Middle frontal gyrus (tissue), 1 donor: ENCODE results near the gene NAXD.
"Not testable (repeated sequence)": the region's sequence is repeated elsewhere in the genome, so short reads cannot be mapped to it uniquely, and the experiment has no call there.

ENCODE experiments used
- DNase-seq: peaks from one replicate; pipeline ENCODE4 v3.0.0-alpha.2; 2015; ENCODE audit warnings: low spot score; ENCODE audit errors: extremely low spot score

NAXD gene

DNA sequence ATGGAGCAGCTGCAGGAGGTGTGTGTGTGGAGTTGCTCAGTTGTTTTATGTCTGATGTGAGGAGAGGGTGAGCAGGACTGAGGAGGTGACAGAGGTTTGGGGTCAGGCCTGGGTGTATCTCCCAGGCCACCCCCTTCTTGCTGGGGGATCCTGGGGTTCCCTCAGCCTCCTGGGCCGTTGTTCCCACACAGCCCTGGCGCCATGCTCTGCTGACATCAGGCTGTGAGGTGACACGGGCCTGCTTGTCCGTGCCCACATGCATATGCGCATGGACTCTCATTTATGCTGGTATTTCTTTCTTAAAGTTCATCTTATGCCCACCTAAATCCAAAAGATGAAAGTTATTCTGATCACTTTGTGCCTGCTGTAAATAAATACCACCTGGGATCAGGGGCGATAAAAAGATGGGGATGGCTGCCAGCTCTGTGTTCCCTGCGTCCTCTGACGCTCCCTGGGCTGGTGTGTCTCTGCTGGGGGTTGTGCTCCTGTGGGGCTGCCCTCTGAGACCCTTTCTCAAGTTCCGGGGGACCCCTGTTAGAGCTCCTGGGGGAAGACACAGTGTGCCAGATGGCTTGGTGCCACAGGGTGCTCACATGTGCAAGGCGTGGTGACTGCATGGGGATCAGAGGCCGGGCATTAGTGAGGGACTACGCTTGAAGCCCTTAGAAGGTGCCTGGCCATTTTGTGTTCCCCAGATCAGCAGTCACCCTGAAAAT lies 12.6 kb downstream of the NAXD start:
- no peak for DNase-seq

DNA sequence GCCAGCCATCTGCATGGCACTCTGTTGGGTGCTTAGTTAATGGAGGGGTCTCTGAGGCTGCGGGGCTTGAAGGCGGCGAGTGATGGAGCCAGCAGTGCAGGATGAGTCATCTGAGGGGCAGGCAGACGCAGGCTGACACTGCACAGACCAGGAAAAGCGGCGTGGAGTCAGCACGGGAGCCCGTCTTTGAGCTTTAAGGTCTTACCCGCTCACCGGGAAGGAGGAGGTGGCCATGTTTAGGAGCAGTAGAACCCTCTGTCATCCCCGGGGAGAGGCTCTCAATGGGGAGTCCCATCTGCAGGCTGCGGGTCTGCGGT lies 13.1 kb downstream of the NAXD start:
- no peak for DNase-seq

DNA sequence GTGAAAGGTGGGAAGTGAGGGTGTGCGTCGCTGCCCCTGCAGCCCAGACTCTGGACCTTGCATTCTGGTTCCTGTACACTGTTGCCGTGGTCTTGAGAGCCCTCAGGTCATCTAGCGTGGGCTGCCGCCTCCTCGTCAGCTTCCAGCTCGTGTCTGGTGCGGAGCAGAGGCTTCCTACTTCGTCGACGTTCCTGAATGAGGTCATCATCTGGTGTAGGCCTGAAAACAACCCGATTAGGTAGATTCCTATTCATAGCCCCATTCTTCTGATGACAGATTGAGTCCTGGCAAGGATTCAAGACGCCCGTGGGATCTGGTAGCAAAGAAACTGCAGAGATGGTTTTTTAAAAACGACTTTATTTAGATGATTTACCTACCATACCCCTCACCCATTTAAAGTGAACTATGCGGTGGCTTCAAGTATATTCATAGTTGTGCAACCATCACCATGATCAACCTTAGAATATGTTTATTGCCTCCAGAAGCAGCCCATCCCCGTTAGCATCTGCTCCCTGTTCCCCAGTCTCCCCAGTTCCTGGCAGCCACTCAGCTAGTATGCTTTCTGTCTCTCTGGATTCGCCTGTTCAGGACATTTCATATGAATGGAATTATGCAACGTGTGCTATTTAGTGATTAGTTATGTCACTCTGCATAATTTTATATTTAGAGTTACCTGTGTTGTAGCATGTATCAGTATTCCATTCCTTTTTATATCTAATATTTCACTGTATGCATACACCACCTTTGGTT lies 13.8 kb downstream of the NAXD start:
- no peak for DNase-seq

DNA sequence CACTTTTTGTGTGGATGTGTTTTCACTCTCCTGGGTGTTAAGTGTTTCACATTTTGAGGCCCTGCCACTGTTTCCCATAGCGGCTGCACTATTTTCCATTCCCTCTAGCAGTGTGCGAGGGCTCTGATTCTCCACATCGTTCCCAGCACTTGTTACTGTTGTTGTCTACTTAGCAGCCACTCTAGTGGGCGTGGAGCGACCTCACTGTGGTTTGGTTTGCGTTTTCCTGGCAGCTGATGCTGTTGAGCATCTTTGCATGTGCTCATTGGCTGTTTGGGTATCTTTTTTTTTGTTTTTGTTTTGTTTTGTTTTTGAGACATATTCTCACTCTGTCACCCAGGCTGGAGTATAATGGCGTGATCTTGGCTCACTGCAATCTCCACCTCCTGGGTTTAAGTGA lies 14.4 kb downstream of the NAXD start:
- no peak for DNase-seq

DNA sequence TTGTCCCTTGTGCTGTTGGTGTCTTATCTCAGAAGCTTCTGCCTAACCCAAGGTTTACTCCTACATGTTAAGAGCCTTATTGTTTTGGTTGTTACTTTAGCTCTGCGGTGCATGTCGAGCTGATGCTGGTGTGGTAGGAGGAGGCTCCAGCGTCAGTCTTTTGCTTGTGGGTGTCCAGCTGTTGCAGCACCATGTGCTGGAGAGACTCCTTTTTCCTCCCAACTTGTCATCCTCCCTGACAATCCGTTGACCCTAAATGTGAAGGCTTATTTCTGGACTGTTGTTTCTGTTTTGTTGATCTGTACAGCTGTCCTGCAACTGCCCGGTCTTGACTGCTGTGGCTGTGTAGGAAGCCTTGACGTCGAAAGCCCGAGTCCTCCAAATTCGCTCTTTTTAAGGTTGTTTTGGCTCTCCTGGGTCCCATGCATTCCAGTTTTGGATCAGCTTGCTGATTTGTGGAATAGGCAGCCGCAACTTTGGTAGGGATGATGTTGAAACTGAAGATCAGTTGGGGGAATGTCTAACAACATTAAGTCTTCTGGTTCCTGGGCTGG lies 15.3 kb downstream of the NAXD start:
- no peak for DNase-seq

DNA sequence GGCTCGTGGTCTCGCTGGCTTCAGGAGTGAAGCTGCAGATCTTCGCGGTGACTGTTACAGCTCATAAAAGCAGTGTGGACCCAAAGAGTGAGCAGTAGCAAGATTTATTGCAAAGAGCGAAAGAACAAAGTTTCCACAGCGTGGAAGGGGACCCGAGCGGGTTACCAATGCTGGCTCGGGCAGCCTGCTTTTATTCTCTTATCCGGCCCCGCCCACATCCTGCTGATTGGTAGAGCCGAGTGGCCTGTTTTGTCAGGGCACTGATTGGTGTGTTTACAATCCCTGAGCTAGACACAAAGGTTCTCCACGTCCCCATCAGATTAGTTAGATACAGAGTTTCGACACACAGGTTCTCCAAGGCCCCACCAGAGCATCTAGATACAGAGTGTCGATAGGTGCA lies 16.9 kb downstream of the NAXD start:
- not testable (repeated sequence) for DNase-seq

DNA sequence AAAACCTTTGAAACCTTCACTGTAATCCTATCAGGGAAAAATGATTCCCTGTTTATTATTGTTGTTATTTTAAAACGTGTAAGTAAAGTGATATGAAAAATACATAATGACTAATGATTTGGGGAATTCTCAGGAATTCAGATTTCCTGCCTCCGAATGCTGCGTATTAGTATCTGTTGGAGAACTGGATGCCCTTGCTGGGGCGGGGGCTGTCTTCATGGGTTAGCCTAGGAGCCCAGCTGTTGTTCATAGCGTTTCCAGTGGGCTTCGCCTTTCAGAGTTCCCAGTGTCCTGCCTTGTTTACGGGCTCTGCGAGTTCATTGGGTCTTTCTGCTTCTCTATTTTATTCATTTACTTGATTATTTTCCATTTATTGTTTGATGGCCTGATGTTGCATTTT lies 18.4 kb downstream of the NAXD start:
- no peak for DNase-seq

DNA sequence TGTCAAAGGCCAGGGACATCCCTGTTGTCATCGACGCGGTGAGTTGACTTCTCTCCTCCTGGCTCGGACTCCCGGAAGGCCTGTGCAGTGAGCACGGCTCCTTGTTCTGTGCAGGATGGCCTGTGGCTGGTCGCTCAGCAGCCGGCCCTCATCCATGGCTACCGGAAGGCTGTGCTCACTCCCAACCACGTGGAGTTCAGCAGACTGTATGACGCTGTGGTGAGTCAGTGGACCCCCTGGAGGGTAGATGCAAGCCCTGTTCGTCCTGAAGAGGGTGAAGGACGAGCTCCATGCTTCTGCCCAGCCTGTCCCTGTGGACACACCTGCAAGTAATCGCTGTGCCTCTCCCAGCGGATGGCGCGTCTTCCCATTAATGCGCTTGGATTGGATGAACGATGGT lies 19.2 kb downstream of the NAXD start:
- no peak for DNase-seq

DNA sequence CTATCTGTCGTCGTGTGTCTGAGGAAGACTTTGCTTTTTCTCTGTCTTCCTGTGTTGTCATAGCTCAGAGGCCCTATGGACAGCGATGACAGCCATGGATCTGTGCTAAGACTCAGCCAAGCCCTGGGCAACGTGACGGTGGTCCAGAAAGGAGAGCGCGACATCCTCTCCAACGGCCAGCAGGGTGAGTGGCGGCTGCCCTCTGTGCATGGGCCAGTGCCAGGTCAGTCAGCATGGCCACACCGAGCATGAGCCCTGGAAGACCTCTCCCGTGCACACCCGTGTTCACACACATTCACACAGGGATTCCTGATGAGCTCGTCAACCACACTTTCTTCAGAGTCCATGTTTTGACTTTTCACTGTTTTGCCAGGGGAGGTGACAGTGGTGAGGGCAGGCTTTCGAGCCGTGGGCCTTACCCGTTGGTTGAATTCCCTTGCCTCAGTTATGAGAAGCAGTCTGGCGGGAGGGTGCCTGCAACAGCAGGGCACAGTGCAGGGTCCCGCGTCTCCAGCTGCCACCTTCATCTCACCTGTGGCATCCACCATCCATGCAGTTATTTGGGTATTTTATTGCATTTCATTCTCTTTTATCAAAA lies 20.2 kb downstream of the NAXD start:
- no peak for DNase-seq

DNA sequence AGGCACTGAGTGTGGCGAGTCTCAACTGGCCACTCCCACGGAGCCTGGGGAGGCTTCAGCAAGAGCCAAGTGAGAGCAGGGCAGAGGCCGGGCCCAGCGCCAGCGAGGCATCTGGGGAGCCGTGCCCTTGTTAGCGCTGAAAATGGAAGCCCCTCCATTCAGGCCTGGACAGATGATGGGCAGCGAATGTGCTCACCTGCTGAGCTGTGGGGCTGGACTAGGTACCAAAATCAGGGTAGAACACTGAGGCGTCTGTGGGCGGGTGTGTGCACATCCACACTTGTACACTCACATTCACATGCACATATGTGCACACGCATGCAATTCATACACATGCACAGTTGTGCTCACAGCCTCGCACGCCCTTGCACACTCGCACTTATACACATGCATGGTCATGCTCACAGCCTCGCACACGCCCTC lies 20.7 kb downstream of the NAXD start:
- no peak for DNase-seq

DNA sequence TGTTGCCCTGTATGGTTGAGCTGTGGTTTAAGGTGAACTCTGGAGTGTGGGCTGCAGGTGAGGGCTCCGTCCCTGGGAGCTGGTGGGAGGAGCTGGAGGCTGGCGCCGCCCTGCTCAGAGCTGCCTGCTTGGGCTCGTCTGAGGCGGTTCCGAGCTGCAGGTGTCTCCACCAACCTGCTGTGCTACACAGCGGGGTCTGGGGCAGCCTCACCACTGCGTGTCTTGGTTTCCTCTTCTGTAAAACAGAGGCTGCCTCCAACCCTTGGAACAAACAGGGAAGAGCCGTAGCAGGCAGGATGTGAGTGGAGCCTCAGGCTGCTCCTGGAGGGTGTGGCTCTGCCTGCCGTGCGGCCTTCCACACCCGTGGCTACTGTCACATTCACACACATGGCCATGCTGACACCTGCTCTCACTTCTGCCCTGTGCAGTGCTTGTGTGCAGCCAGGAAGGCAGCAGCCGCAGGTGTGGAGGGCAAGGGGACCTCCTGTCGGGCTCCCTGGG lies 21.4 kb downstream of the NAXD start:
- DNase-seq = no peak

DNA sequence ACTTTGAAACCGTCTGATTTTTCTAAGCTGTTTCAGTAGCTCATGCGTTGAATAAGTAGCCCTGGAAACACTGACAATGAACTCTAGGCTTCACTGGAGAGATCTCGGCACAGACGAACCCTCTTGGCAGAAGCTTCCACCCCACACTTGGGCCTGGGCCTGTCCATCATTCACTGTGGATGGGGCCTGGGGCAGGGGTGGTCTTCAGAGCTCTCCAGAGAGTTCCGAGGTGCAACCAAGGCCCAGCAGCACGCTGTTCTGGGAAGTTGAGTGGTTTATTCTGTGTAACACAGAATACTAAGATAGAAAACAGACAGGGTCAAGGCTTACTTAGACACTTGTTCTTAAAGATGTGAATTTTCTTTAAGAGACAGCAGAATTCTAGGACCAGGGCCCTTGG lies 21.9 kb downstream of the NAXD start:
- DNase-seq = no peak

DNA sequence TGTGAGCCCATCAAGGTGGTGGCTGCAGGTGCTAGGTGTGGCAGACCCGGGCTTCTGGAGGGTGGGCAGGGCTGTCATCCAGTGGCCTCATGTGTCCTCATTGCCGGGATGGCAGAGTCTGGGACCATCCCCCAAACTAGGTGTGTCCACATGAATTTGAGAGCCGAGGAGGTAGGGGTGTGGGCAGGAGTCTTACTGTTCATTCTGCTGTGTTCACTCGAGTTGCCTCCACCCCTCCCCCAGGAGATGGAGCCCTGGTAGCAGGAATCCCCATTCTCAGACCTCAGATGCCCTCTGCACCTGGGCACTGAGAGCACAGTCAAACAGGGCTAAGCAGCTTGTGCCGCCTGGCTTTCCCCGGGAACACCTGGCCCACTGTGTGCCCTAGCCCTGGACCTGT lies 22.4 kb downstream of the NAXD start:
- no peak for DNase-seq

DNA sequence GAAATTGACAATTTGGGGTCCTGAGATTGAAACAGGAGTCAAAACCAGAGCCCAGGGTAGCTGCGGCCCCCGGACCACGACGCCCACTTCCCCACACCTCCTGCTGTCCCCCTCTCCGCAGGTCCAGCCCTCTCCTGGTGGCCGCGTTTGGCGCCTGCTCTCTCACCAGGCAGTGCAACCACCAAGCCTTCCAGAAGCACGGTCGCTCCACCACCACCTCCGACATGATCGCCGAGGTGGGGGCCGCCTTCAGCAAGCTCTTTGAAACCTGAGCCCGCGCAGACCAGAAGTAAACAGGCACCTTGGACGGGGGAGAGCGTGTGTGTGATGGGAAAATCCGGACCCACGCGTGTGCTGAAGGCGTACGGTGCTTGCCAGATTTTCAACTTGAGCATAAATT lies 22.9 kb downstream of the NAXD start:
- no peak for DNase-seq

DNA sequence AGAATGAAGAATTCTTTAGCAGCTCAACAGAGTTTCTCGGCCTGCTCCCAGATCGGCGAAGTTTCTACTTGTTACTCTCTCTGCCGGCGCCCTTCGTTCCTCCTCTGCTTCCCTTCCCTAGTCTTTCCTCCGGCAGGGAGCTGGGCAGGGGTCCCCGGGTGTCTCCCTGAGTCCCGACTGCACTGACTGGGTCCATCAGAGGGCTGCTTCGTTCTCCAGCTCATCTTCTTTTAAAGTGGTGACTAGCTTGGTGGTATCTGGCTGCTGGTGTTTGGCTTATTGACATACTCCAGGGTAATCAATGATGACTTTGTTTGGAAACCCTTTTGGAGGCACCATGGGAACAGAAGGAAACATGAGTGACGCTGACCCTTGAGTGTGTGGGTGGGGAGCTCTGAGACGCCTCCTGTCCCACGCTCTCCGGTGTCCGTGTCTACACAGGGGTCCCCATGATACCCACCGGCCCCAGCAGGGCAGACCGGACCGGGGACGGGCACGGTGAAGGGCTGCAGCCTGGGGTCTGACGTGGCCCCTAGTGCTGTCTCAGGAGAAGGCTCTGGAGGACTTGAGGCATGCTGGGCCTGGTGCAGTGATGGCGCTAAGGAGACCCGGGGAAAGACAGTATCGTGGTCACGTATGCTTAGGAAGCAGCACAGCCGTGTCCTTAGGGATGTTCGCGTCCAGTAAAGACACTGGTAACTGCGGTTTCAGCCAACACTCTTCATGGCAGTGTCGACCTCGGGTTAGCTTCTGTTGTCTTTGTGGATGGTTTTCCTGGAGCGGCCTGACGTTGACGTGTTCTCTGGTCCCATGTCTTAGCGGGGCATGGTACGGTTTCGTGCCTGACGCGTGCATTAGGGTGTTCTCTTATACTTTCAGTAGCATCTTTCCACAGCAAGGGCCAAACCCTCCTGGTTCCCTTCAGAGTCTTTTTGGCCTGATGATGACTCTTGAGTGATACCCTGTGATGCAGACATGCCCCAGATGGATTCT lies 23.8 kb downstream of the NAXD start:
- DNase-seq = no peak

DNA sequence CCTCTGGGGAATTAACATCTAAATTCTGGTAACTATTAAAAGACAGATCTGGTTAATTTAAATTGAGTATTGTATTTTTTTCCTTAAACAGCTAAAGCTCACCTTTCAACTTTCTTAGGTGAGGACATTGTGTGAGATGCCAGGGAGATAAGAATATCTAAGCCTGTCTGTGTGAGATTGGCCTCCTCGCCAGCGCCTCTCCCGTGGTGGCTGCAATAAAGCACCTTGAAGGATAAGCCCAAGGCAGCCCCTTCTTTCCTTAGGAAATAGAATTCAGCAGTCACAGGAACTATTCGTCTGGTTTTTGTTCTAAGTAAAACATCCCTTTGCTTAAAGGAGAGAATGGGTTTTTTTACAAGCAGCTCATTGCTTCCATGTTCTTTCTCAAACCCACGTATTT lies 24.6 kb downstream of the NAXD start:
- DNase-seq = no peak

DNA sequence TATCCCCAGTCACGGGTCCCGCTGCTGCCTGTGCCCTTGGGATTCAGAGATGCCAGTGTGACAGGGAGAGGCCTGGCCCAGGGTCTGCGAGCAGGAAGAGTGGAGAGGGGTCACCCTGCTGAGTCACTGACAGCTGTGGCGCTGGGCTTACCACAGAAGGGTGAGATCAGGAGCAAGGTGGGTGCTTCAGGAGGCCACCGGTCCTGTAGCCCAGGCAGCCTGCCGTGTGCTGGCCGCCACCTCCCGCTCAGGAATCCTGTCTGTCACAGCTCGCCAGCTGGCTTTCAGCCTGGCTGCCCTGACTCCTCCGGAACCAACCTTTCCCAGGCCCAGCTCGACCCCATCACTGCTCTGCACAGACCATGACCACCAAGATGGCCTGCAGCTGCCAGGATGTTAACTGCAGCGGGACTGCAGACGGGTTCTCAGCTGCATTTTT lies 25.3 kb downstream of the NAXD start:
- no peak for DNase-seq

DNA sequence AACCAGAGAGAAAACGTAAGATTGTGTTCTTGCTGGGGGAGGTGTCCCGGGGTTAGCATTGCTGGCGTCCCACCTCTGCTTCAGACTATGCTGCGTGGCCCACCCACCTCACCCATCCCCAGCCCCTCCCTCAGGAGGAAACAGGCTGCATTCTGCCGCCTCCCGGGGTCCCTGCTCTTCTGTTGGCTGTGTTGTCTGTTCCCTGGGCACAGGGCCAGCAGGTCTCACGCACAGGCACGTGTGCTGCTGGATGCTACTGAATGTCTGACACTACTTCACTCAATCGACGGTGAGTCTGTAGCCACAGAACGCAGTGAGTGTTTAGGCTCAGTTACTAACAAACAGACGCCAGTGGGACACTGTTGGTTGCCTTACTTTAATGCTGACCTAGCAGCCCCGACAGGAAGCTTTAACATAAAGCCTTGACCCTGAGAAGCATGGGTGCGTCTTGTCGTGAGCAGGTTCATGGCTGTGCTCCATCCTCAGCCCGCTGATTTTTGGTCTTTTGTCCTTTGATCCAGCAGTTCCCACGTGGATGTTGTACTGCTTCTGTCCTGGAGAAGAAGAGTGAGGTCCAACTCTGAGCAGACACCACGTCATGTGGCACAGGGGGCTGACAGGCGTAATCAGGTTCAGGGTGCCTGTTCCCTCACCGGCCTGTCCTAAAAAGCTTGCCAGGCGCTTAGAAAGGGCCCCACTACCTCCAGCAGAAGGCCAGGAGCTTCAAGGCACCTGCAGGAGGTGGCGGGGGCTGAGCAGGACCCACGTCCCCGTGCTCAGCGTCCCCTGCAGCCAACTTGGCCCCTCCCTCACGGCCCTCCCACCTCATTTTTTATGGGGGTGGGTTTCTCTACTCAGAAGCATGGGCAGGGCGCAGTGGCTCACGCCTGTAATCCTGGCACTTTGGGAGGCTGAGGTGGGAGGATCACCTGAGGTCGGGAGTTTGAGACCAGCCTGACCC lies 26.0 kb downstream of the NAXD start:
- DNase-seq = no peak

DNA sequence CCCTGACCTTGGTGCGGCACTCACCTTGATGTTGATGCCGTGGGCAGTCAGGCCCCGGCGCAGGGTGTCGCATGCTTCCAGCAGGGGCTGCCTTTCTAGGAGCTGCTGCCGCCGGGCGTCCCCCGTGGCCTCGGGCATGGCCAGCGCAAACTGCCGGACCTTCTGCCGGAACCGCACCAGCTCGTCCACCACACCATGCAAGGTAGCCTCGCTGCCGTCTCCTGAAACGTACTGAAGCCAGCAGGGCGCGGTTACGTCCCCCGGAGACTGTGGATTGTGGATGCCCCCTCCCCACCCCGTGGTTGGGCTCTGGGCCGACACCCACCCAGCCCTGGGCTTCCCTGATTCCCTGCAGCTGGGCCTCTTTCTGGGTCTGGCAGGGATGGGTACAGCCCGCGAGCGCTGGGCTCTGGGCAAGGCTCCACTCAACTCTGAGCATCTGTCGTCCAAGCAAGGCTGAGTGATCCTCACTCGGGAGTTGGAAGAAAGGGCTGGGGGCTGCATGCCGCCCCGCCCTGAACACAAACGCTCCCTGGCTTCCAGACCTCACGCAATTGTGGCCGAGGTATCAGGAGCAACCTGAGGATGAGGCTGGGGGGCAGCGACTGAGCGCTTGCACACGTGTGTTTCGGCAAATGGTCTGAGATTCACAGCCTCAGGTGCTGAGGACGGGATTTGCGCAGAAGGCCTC lies 27.1 kb downstream of the NAXD start:
- no peak for DNase-seq
